Activated CD4-positive, alpha-beta T cell treated with anti-CD3 and anti-CD28 coated beads, Interleukin-2, amount 10 ng/mL, durations not matched to agents 7 days and 5 days (primary cell): ENCODE results near the gene ANKMY1. TPM values are rescaled to one million over a fixed set of nuclear protein-coding genes. Genes with fewer than 3 reads are reported as not detected.

ENCODE experiments used
- CTCF ChIA-PET: fragments of 350-600 bp; sonication (Branson Sonifier 250); formaldehyde crosslinking; loops from one replicate; lab custom pipeline; 2021; ENCODE audit warnings: antibody characterized with exemption; lab: Charles Lee
- POLR2A ChIA-PET: fragments of 350-600 bp; sonication (Branson Sonifier 250); formaldehyde crosslinking; loops from one replicate; lab custom pipeline; 2021; ENCODE audit warnings: antibody characterized with exemption; lab: Charles Lee
- DNase-seq: peaks from one replicate; pipeline ENCODE4 v3.0.0-alpha.2; 2020
- H3K27ac Mint-ChIP-seq: one replicate; pipeline ENCODE4 v1.8.0; 2021; ENCODE audit warnings: mild to moderate bottlenecking, moderate library complexity, mixed read lengths
- H3K27me3 Mint-ChIP-seq: one replicate; pipeline ENCODE4 v1.8.0; 2021; ENCODE audit warnings: mixed read lengths
- H3K36me3 Mint-ChIP-seq: one replicate; pipeline ENCODE4 v1.8.0; 2021; ENCODE audit warnings: low read depth, mixed read lengths
- H3K4me1 Mint-ChIP-seq: one replicate; pipeline ENCODE4 v1.8.0; 2021; ENCODE audit warnings: mixed read lengths
- H3K4me3 Mint-ChIP-seq: one replicate; pipeline ENCODE4 v1.8.0; 2021; ENCODE audit warnings: mild to moderate bottlenecking, moderate library complexity, mixed read lengths
- H3K9me3 Mint-ChIP-seq: one replicate; pipeline ENCODE4 v1.8.0; 2021; ENCODE audit warnings: mixed read lengths
- total RNA-seq, 2 experiments: library from RNA; stranded (reverse); gene quantifications; one replicate each; pipeline ENCODE4 v1.2.3, GENCODE V29; 2021

Gene ANKMY1
- total RNA-seq, 2 experiments from 2014 or later, result 38.5 to 39.5 TPM

- Mint-ChIP-seq H3K36me3 (peaks cover 65% of the 10 kb centered on the region), H3K27me3 (no peaks in the 10 kb centered on the region), H3K4me1 (peaks cover 74% of the 10 kb centered on the region), H3K4me3 (peak overlapping the region; percentile 79), H3K27ac (peak overlapping the region; percentile 83), H3K9me3 (no peaks in the 10 kb centered on the region)
- ChIA-PET CTCF (interaction anchor here (0.6 to 2.6 kb wide), 5 partner anchors 12 to 563 kb away, joined by 3 to 10 read pairs (median 4); partner anchors contain the start of gene CAPN10), POLR2A (interaction anchor here (0.6 kb wide), 1 partner anchor 41 kb away, joined by 3 read pairs; no protein-coding TSS in a partner anchor)
- DNase-seq, result peak; percentile 100
Measured at GRCh38 chr2:240560480-240561324, 2.9 kb upstream of the ANKMY1 start.

GRCh38 chr2:240560084-240560479 is 2.3 kb upstream of the ANKMY1 start, which contains the start of gene DUSP28:
Gene DUSP28 (plus strand): TSS chr2:240560357. CDS start chr2:240560685, 328 bp downstream.
- CTCF ChIA-PET, result interaction anchor here (1.4 kb wide), 1 partner anchor 26 kb away, joined by 7 read pairs; the partner anchor contains the start of gene CAPN10
- peaks cover 63% of the 10 kb centered on the region for H3K36me3 Mint-ChIP-seq

GRCh38 chr2:240559286-240559685 is 1.5 kb upstream of the ANKMY1 start:
- DNase-seq, result no peak
- ChIA-PET CTCF (no interaction called here), POLR2A (no interaction called here)
- H3K27ac Mint-ChIP-seq, result peak overlapping the region; percentile 69
- H3K4me1 Mint-ChIP-seq, result peaks cover 60% of the 10 kb centered on the region
- peaks cover 56% of the 10 kb centered on the region for H3K36me3 Mint-ChIP-seq
- H3K9me3 Mint-ChIP-seq, result no peaks in the 10 kb centered on the region
- peak overlapping the region; percentile 79 for H3K4me3 Mint-ChIP-seq
- no peaks in the 10 kb centered on the region for H3K27me3 Mint-ChIP-seq

More at GRCh38 chr2:240560084-240560479, 2.3 kb upstream of the ANKMY1 start, which contains the start of gene DUSP28:
- peak; percentile 88 for DNase-seq
- POLR2A ChIA-PET, result interaction anchor here (0.6 kb wide), 1 partner anchor 40 kb away, joined by 3 read pairs; no protein-coding TSS in a partner anchor
- H3K4me1 Mint-ChIP-seq, result peaks cover 68% of the 10 kb centered on the region
- no peaks in the 10 kb centered on the region for H3K27me3 Mint-ChIP-seq
- H3K9me3 Mint-ChIP-seq, result no peaks in the 10 kb centered on the region
- H3K27ac Mint-ChIP-seq, result peak within 1 kb of the TSS; percentile 89
- H3K4me3 Mint-ChIP-seq, result peak within 1 kb of the TSS; percentile 79

GRCh38 chr2:240558236-240558761 is 511 bp upstream of the ANKMY1 start:
- Mint-ChIP-seq H3K4me3 (peak overlapping the region; percentile 79), H3K27me3 (no peaks in the 10 kb centered on the region), H3K9me3 (no peaks in the 10 kb centered on the region), H3K4me1 (peaks cover 50% of the 10 kb centered on the region), H3K36me3 (peaks cover 53% of the 10 kb centered on the region), H3K27ac (peak overlapping the region; percentile 75)
- ChIA-PET CTCF (interaction anchor here (2.3 kb wide), 1 partner anchor 27 kb away, joined by 8 read pairs; no protein-coding TSS in a partner anchor), POLR2A (no interaction called here)
- DNase-seq, result no peak

- Mint-ChIP-seq H3K27me3 (no peaks in the 10 kb centered on the region), H3K4me3 (no peak overlapping the region), H3K9me3 (no peaks in the 10 kb centered on the region), H3K27ac (peak overlapping the region; percentile 62), H3K4me1 (peaks cover 39% of the 10 kb centered on the region), H3K36me3 (peaks cover 49% of the 10 kb centered on the region)
- DNase-seq, result no peak
- ChIA-PET CTCF (interaction anchor here (1.4 to 2.3 kb wide), 3 partner anchors 9 to 28 kb away, joined by 3 to 15 read pairs (median 8); no protein-coding TSS in a partner anchor), POLR2A (interaction anchor here (0.6 kb wide), 1 partner anchor 9 kb away, joined by 3 read pairs; no protein-coding TSS in a partner anchor)
Measured at GRCh38 chr2:240557101-240557751, 562 bp downstream of the ANKMY1 start.

GRCh38 chr2:240556553-240557100 is 1.2 kb downstream of the ANKMY1 start:
- H3K36me3 Mint-ChIP-seq, result peaks cover 52% of the 10 kb centered on the region
- ChIA-PET CTCF (interaction anchor here (1.4 to 2.3 kb wide), 3 partner anchors 10 to 29 kb away, joined by 3 to 15 read pairs (median 8); no protein-coding TSS in a partner anchor), POLR2A (interaction anchor here (0.6 kb wide), 1 partner anchor 10 kb away, joined by 3 read pairs; no protein-coding TSS in a partner anchor)

GRCh38 chr2:240555541-240556250 is 2.1 kb downstream of the ANKMY1 start:
- POLR2A ChIA-PET, result no interaction called here
- Mint-ChIP-seq H3K27me3 (no peaks in the 10 kb centered on the region), H3K36me3 (peaks cover 55% of the 10 kb centered on the region), H3K27ac (no peak overlapping the region), H3K4me3 (no peak overlapping the region), H3K4me1 (peaks cover 34% of the 10 kb centered on the region), H3K9me3 (peaks cover 12% of the 10 kb centered on the region)
- no peak for DNase-seq
- CTCF ChIA-PET, result interaction anchor here (1.5 to 5.4 kb wide), 2 partner anchors 10 to 13 kb away, joined by 5 to 29 read pairs; partner anchors contain the start of gene RNPEPL1

More at GRCh38 chr2:240556553-240557100, 1.2 kb downstream of the ANKMY1 start:
- no peaks in the 10 kb centered on the region for H3K27me3 Mint-ChIP-seq
- H3K4me3 Mint-ChIP-seq, result no peak overlapping the region
- H3K27ac Mint-ChIP-seq, result peak overlapping the region; percentile 62
- DNase-seq, result peak; percentile 76
- peaks cover 4% of the 10 kb centered on the region for H3K9me3 Mint-ChIP-seq
- peaks cover 38% of the 10 kb centered on the region for H3K4me1 Mint-ChIP-seq

- H3K4me3 Mint-ChIP-seq, result no peak overlapping the region
- no peaks in the 10 kb centered on the region for H3K27me3 Mint-ChIP-seq
- H3K27ac Mint-ChIP-seq, result peak overlapping the region; percentile 36
- peaks cover 13% of the 10 kb centered on the region for H3K9me3 Mint-ChIP-seq
- ChIA-PET CTCF (interaction anchor here (0.9 to 5.4 kb wide), 3 partner anchors 11 to 41 kb away, joined by 3 to 29 read pairs (median 5); partner anchors contain the start of gene RNPEPL1), POLR2A (no interaction called here)
- peaks cover 59% of the 10 kb centered on the region for H3K36me3 Mint-ChIP-seq
- H3K4me1 Mint-ChIP-seq, result peaks cover 33% of the 10 kb centered on the region
- no peak for DNase-seq
Measured at GRCh38 chr2:240554767-240555493, 2.9 kb downstream of the ANKMY1 start.

GRCh38 chr2:240553956-240554480 is 3.8 kb downstream of the ANKMY1 start:
- H3K4me1 Mint-ChIP-seq, result peaks cover 24% of the 10 kb centered on the region
- ChIA-PET CTCF (interaction anchor here (0.9 to 5.4 kb wide), 3 partner anchors 12 to 40 kb away, joined by 3 to 29 read pairs (median 5); partner anchors contain the start of gene RNPEPL1), POLR2A (no interaction called here)
- H3K27me3 Mint-ChIP-seq, result no peaks in the 10 kb centered on the region
- peaks cover 13% of the 10 kb centered on the region for H3K9me3 Mint-ChIP-seq
- no peak overlapping the region for H3K27ac Mint-ChIP-seq
- DNase-seq, result no peak
- no peak overlapping the region for H3K4me3 Mint-ChIP-seq
- peaks cover 51% of the 10 kb centered on the region for H3K36me3 Mint-ChIP-seq

- peaks cover 13% of the 10 kb centered on the region for H3K9me3 Mint-ChIP-seq
- POLR2A ChIA-PET, result no interaction called here
- peaks cover 8% of the 10 kb centered on the region for H3K4me1 Mint-ChIP-seq
- H3K27me3 Mint-ChIP-seq, result no peaks in the 10 kb centered on the region
- CTCF ChIA-PET, result interaction anchor here (0.6 to 5.4 kb wide), 3 partner anchors 12 to 1133 kb away, joined by 3 to 29 read pairs (median 3); no protein-coding TSS in a partner anchor
- no peak overlapping the region for H3K4me3 Mint-ChIP-seq
- peaks cover 45% of the 10 kb centered on the region for H3K36me3 Mint-ChIP-seq
- DNase-seq, result no peak
- H3K27ac Mint-ChIP-seq, result no peak overlapping the region
Measured at GRCh38 chr2:240551811-240552210, 6.0 kb downstream of the ANKMY1 start.
